NCI-H1694 (cell line): Measurements from ENCODE around the gene FGF18.
"Not testable (repeated sequence)": the region's sequence is repeated elsewhere in the genome, so short reads cannot be mapped to it uniquely, and the experiment has no call there.

ENCODE experiments used
- DNase-seq: peaks from one replicate; lab custom pipeline; 2025; lab: John Stamatoyannopoulos, UW

FGF18 gene

GRCh38 chr5:171497494-171497893 lies 78.0 kb downstream of the FGF18 start:
- not testable (repeated sequence) for DNase-seq

GRCh38 chr5:171498166-171498565 lies 78.7 kb downstream of the FGF18 start:
- no peak for DNase-seq

GRCh38 chr5:171499611-171500010 lies 80.2 kb downstream of the FGF18 start:
- no peak for DNase-seq

- no peak for DNase-seq
Observed at GRCh38 chr5:171505473-171506043, 86.1 kb downstream of the FGF18 start.

GRCh38 chr5:171506951-171507350 lies 87.5 kb downstream of the FGF18 start:
- DNase-seq = no peak
